ENCODE results near the gene ZNF546. TPM values are rescaled to one million over a fixed set of nuclear protein-coding genes. Genes with fewer than 3 reads are reported as not detected.
A peak's percentile ranks its signal among the peaks of the same experiment; 100 is the strongest.
"Not testable (repeated sequence)": the region's sequence is repeated elsewhere in the genome, so short reads cannot be mapped to it uniquely, and the experiment has no call there.

ZNF546 gene
- total RNA-seq, 1 donor from 2014 or later: 1.3 TPM

DNA sequence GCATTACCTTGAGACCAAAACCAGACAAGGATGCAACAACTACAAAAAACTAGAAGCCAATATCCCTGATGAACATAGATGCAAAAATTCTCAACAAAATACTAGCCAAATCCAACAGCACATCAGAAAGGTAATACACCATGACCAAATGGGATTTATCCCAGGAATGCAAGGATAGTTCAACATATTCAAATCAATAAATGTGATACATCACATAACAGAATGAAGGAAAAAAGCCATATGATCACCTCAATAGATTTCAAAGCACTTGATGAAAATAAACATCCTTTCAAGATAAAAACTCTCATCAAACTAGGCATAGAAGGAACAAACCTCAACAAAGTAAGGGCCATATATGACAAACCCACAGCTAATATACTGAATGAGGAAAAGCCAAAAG is 10.2 kb upstream of the ZNF546 start:
- no peak for ATAC-seq

DNA sequence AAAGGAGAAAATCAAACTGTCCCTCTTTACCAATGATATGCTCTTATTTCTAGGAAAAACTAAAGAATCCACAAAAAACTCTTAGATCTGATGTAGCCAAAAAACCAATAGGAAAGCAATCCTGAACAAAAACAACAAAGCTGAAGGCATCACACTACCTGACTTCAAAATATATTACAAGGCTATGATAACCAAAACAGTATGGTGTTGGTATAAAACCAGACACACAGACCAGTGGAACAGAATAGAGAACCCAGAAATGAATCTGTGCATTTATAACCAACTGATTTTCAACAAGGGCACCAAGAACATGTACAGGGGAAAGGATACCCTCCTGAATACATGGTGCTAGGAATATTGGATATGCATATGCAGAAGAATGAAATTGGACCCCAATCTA is 9.7 kb upstream of the ZNF546 start:
- no peak for ATAC-seq

DNA sequence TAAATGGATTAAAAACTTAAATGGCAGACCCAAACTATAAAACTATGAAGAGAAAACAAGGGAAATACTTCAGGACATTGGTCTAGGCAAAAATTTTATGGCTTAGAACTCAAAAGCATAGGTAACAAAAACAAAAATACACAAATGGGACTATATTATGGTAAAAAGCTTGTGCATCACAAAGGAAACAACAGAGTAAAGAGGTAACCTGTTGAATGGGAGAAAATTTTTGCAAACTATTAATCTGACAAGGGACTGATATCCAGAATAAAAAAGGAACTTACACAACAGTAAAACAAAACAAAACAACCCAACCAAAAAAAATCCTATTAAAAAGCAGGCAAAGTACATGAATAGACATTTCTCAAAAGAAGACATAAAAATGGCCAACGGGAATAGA is 9.3 kb upstream of the ZNF546 start:
- ATAC-seq: no peak

DNA sequence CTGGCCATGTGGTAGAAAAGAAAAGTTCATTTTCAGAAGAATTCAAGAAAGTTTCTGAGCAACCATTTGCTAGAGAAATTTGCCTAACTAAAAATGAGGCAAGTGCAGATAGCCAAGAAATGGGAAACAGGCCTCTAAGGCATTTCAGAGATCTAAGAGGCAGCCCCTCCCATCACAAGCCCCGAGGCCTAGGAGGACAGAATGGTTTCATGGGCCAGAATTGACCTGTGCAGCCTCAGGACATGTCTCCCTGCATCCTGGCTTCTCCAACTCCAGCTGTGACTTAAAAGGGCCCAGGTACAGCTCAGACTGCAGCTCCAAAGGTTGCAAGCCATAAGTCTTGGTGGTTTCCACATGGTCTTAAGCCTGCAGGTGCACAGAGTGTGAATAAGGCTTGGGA is 3.3 kb upstream of the ZNF546 start:
- ATAC-seq: no peak

DNA sequence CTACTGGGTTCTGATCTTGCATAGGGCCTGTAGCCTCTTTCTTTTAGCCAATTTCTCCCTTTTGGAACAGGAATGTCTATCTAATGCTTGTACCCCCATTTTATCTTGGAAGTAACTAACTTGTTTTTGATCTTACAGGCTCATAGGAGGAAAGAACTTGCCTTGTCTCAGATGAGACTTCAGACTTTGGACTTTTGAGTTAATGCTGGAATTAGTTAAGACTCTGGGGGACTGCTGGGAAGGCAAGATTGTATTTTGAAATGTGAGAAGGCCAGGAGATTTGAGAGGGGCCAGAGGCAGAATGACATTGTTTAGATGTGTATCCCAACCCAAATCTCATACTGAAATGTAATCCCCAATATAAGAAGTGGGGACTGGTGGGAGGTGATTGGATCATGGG is 2.5 kb upstream of the ZNF546 start:
- no peak for ATAC-seq

DNA sequence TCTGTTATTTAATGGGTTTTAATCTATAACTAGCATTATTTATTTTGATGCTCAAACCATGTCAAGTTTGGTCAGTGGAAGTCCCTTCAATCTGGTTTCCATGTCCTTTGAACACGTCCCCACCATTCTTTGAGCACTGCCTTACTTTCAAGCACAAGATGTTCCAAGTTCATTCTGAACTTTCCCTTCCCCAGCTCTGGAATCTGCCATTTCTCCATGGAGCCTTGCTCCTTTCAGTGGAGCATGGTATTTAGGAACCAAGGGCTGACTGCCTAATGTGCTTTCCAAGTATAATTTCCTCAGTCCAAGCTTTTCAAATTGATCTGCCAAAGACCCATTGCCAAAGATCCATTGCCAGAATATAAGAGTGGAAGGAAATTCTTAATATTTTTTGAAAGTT is 1.1 kb upstream of the ZNF546 start:
- no peak for ATAC-seq

DNA sequence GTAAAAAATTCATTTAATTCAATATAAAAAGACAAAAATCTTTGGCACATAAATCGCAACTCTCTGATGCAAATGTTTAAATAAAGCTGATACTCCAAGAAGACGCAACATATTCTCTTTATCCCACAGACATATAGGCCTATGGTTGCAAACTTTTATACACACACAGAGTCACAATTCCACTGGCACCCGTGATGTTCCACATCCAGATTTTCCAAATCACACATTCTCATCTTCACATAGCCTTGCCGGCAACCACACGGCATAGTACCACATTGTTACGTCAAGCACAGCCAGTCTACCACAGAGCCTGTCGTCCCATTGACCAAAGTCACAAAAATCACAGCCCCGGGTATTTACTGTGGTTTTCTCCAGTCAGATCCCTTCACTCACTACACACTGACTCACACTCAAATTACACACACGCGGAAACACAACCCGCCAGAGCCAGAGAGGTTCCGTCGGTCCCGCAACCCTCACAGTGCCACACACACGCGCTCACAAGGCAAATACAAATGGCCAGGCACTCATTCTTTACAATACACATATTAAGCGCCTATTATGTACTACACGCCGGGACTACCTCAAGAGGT is 546 bp upstream of the ZNF546 start:
- peak; percentile 51 for ATAC-seq

DNA sequence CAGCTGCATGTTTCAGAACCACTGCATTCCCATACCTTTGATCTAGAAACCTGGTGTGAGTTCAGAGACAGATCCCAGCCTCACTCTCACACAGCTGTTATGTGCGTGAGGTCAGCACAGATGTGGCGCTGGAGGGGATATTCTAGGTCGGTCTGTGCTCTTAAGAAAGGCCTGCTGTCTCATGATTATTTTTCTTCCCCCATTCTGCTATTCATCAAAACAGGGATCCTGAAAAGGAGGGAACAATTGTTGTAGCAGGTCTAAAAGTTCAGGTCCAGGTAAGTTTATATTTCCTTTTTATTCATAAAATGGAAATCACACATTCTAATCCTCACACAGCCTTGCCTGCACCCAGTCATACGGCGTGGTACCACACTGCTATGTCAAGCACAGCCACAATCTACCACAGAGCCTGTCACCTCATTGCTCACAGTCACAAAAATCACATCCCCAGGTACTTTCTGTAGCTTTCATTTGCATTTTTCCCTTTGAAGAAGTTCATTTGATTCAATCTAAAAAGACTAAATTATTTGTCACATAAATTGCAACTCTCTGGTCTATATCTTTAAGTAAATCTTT is 867 bp downstream of the ZNF546 start:
- ATAC-seq: no peak

DNA sequence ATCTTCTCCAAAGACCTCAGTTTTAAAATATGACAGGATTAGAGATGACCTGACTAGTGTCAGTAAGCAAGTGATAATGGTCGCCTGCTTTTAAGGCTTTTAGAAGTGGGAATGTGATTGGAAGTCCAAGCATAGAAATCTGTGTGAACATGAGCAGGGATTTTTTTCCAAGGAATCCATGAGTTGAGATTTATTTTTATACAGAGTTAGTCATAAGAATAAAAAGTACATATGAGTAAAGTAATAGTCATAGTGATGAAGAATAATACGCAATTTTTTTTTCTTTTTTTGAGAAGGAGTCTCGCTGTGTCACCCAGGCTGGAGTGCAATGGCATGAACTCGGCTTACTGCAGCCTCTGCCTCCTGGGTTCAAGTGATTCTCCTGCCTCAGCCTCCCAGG is 1.6 kb downstream of the ZNF546 start:
- no peak for ATAC-seq

DNA sequence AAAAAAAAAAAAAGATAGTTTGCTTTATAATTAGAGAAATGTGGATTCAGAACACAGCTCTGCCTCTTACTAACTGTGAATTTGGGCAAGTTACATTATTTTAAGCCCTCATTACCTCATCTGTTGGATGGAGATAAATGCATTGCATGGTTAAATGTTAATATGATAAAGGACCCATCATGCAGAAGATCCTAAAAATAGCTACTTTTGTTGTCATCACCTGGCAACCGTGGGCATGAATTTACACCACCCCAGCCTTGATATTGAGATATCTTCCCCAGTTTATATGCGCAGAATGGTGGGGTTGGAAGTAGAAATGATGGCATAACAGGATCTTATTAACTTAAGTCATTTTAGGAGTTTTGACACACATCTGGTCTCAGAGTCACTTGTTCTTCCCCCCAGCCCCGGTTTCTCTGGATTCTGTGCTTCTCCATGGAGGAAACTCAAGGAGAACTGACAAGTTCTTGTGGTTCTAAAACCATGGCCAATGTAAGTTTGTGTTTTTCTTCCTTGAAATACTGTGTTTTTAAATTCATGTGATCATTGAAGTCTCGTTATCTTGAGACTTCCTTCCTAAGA is 8.9 kb downstream of the ZNF546 start:
- ATAC-seq: no peak

DNA sequence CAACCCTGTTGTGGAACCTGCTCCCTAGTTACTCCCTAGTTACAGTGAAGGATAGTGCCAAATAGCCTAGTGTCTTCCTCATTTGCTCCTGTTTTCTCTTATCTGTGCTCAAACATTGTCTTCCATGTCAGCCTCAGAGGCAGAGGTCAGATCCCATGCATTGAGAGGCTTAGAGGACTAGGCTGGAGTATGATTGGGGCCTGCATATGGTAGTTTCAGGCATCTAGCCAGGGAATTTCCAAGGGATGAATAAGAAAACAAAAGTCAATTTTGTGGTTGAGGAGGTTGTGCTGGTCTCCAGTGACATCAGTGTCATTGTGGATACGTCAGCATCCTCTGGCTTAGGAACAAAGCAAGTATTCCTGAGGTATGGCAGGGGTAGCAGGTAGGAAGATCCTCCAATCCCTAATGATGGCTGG is 9.4 kb downstream of the ZNF546 start:
- no peak for ATAC-seq

DNA sequence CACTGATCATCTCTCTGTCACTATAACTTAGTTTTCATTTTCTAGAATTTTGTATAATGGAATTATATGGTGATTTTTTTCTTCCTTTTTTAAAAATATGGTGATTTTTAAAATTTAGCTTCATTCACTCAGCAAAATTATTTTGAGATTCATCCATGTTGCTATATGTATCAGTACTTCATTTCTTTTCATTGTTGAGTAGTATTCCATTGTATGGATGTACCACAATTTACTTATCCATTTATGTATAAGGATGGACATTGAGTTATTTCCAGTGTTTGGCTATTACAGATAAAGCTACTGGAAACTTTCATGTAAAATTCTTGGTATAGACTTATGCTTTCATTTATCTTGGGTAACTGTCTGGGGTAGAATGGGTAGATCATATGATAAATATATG is 12.8 kb downstream of the ZNF546 start:
- no peak for ATAC-seq

DNA sequence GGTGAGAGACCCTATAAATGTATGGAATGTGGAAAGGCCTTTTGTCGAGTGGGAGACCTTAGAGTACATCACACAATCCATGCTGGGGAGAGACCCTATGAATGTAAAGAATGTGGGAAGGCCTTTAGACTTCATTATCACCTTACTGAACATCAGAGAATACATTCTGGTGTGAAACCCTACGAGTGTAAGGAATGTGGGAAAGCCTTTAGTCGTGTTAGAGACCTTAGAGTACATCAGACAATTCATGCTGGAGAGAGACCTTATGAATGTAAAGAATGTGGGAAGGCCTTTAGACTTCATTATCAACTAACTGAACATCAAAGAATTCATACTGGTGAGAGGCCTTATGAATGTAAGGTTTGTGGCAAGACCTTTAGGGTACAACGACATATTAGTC is 17.1 kb downstream of the ZNF546 start:
- ATAC-seq: no peak

DNA sequence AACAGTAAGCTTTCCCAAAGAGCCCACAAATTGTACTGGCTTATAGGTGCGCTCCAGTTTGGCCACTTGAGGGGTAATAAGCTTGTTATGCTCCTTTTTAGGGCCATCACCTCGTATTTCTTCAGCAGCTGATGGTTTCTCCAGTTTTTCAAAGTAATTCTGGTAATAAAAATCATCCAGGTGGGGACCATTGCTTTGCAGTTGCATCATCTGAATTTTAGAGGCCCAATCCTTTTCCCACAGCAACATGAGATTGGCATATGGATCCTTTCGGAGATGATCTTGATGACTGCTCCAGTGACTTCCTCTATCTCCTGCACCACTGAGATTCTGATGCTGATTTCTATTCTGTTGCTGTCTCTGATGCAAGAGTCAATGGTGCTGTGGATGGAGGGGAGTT is 27.1 kb downstream of the ZNF546 start:
- ATAC-seq: no peak

DNA sequence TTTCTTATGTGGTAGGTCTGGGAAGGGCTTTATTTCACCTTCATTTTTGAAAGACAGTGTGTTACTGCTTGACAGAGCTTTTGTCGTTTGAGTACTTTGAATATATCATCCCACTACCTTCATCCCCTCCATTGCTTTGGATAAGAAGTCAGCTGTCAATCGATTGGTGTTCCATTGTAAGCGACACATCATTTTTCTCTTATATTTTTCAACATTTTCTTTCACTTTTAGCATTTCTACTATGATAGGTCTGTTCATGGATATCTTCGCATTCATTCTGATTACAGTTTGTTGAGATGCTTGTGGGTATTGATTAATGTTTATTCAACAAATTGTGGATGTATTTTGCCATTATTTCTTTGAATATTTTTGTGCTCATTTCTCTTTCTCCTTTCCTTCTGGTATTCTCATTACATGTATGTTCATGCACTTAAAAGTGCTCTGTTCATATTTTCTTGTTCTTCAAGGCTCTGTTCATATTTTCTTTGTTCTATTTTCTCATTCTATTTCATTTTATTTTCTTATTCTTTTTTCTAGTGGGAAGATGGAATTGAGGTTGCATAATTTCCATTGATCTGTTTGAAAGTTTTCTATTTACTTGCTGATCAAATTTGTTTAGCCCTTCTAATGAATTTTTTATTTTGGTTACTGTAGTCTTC is 29.2 kb downstream of the ZNF546 start:
- no peak for ATAC-seq

DNA sequence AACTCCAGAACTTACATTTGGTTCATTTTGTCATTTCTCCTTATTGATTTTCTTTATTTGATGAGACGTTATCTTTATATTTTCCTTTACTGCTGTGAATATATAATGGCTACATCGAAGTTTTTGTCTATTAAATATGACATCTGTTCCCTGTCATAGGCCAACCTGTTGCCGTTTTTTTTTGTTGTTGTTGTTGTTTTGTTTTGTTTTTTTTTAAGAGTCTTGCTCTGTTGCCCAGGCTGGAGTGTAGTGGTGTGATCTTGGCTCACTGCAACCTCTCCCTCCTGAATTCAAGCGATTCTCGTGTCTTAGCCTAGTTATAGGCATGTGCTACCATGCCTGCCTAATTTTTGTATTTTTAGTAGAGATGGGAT is 29.7 kb downstream of the ZNF546 start:
- ATAC-seq: no peak

DNA sequence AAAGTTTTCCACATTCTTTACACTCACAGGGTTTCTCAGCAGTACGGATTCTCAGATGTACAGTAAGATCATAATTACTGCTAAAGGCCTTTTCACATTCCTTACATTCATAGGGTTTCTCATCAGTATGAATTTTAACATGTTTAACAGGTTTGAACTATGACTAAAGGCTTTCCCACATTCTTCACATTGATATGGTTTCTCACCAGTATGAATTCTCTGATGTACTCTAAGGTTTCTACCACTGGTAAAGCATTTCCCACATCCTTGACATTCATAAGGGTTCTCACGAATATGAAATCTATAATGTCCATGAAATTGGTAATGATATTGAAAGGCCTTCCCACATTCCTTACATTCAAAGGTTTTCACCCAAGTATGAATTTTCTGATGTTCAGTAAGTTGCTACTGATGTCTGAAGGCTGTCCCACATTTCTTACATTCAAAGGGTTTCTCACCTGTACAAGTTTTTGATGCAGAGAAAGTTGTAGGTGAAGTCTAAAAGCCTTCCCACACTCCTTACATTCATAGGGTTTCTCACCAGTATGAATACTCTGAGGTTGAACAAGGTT is 37.2 kb downstream of the ZNF546 start:
- ATAC-seq: no peak

DNA sequence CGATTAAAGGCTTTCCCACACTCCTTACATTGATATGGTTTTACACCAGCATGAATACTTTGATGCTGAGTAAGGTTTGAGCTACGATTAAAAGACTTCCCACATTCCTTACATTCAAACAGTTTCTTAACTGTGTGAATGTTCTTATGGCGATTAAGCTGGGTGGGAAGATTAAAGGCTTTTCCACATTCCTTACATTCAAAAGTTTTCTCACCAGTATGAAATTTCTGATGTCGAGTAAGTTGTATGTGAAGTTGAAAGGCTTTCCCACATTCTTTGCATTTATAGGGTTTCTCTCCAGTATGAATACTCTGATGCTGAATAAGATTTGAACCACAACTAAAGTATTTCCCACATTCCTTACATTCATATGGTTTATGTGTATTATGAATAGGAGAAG is 39.1 kb downstream of the ZNF546 start:
- ATAC-seq: no peak

DNA sequence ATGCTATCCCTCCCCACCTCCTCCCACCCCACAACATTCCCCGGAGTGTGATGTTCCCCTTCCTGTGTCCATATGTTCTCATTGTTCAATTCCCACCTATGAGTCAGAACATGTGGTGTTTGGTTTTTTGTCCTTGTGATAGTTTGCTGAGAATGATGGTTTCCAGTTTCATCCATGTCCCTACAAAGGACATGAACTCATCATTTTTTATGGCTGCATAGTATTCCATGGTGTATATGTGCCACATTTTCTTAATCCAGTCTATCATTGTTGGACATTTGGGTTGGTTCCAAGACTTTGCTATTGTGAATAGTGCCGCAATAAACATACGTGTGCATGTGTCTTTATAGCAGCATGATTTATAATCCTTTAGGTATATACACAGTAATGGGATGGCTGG is 41.2 kb downstream of the ZNF546 start:
- not testable (repeated sequence) for ATAC-seq

DNA sequence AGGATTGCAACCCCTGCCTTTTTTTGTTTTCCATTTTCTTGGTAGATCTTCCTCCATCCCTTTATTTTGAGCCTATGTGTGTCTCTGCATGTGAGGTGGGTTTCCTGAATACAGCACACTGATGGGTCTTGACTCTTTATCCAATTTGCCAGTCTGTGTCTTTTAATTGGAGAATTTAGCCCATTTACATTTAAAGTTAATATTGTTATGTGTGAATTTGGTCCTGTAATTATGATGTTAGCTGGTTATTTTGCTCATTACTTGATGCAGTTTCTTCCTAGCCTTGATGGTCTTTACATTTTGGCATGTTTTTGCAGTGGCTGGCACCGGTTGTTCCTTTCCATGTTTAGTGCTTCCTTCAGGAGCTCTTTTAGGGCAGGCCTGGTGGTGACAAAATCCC is 44.9 kb downstream of the ZNF546 start:
- ATAC-seq: not testable (repeated sequence)

DNA sequence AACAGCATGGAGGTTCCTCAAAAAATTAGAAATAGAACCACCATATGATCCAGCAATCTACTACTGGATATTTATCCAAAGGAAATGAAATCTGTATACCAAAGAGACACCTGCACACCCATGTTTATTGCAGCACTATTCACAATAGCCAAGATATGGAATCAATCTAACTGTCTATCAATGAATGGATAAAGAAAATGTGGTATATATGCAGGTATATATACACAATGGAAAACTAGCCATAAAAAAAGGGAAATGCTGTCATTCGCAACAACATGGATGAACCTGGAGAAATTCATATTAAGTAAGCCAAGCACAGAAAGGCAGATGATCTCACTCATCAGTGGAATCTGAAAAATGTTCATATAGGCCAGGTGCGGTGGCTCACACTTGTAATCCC is 56.6 kb downstream of the ZNF546 start:
- no peak for ATAC-seq

DNA sequence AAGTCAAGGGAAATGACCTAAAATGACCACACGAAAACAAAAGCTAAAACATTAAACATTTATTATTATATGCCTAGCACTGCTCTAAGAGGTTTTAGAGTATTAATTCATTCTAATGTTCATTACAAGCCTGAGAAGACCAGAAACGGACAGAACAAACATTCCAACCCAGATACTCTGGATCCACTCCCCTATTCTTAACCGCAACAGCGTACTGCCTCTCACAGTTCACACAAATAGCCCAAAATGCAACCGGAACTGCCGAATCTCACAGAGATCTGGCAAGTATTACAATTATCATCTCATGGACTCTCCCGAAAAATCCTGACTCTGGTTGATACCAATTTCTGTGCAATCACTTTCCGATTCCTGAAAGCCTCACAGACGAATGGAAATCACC is 57.8 kb downstream of the ZNF546 start:
- no peak for ATAC-seq

DNA sequence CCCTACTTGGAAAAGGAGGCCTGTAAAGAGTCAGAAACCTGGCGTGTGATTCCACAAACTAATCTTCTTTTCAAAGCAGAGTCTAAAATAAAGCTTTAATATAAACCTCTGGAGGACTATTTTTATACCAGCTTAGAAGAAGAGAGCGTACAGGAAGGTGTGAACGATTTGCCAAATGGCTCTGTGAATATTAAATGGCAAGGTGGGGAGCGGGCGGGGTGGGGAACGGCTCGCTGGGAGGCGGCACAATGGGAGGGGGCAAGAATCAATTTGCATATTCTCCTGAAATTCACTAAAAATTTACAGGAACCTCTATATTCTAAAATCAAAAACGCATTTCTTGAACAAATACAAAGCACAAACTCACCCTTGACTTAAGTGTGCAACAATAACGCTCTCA is 58.2 kb downstream of the ZNF546 start:
- ATAC-seq: no peak

Measured in esophagus mucosa (tissue), 1 donor.